ENCODE results near the gene TPSD1. TPM values are rescaled to one million over a fixed set of nuclear protein-coding genes. Genes with fewer than 3 reads are reported as not detected.

TPSD1 gene
- total and polyA plus RNA-seq, 9 of the 15 experiments (the other 6 are each of a cell fraction or from before 2014, with no cell fraction given): not detected

DNA sequence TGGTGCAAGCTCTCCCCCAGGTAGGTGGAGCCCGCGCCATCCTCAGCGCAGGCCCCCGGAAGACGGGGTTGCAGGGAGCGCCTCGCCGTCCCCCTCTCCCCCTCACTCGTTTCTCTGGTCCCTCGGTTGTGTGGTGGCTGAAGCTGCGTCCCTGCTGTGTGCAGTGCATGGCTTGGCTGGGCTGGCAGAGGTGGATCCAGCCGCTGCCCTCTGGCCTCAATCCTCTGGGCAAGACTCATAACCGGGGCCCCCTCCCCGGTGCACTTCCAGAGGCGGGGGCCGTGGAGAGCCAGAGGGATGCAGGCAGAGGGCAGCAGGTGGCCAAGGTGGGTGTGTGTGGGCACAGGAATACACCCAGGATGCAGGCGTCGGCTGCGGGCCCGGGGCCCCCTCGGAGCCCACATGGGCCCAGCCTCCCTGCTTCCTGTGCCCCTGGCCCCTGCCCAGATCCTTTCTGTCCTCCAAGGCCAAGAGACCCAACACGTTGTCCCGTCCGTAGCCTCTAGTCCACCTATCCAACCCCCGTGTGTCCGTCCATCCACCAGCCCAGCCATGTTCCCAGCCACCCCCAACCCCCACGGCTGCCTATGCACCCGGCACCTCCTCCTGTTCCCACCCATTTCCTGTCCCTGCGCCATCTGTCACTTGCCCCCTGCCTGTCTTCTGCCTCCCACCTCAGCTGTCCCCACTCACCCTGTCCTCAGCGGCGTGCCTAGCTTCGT, 40.1 kb upstream of the TPSD1 start:
- FAIRE-seq (no peak), DNase-seq (ENCODE audit: extremely low read depth in 1 of 4, low spot score in 3 of 4) (no peak), ATAC-seq (no peak)
- H3K36me3 ChIP-seq (ENCODE audit: control insufficient read depth, insufficient read depth, low read length): no peaks in the 10 kb centered on the region
- POLR2A ChIA-PET: interaction anchor here (0.6 to 1.0 kb wide), 3 partner anchors 8 to 32 kb away, joined by 3 read pairs; no protein-coding TSS in a partner anchor
- WGBS (ENCODE audit: insufficient coverage, low coverage, missing lambda C conversion rate): 2% methylated on average over 24 of the region's 32 CpGs
- intact Hi-C loops (cut with micrococcal nuclease) (no loop called here), in situ Hi-C loops (cut with MboI) (no loop called here)
- H3K79me2 ChIP-seq (ENCODE audit: control insufficient read depth, insufficient read depth, low read length): no peaks in the 10 kb centered on the region
- H3K4me2 ChIP-seq (ENCODE audit: insufficient read depth, low read length): no peak overlapping the region
- H3K9ac ChIP-seq (ENCODE audit: insufficient read depth in 1 of 2, low read depth in 2 of 2, low read length in 2 of 2): no peak overlapping the region
- H4K20me1 ChIP-seq (replicated peaks; ENCODE audit: control insufficient read depth, insufficient read depth, low read length): peaks cover 7% of the 10 kb centered on the region
- no peak overlapping the region for H3K4me3 ChIP-seq
- H3K27me3 ChIP-seq (ENCODE audit: control insufficient read depth in 2 of 2, insufficient read depth in 2 of 2, low read length in 2 of 2): peaks cover 41 to 91% of the 10 kb centered on the region in 2 experiments; a peak in 4 of 5 replicates
- H3K9me1 ChIP-seq (ENCODE audit: control insufficient read depth, insufficient read depth, low read length): no peaks in the 10 kb centered on the region
- no TSS peak for BruUV-seq (replicated peaks)
- H3K27ac ChIP-seq (ENCODE audit: extremely low read depth, low read depth, low read length): no peak overlapping the region
- CTCF ChIA-PET (ENCODE audit: low intra/inter-chr PET ratio): no interaction called here
- no peak overlapping the region for H2AFZ ChIP-seq (ENCODE audit: low read depth, low read length)
- no peak for TF ChIP-seq DACH1 (IDR thresholded peaks at IDR 0.05; ENCODE audit: partially characterized antibody)
- TF ChIP-seq ARHGAP35 (IDR thresholded peaks at IDR 0.05; ENCODE audit: partially characterized antibody): no peak
- no peak for TF ChIP-seq ZNF717 (CRISPR knock-in tag; IDR thresholded peaks at IDR 0.05)
- TF ChIP-seq CBX3 (IDR thresholded peaks at IDR 0.05; ENCODE audit: borderline replicate concordance in 1 of 2, low read length in 2 of 2): no peak
- TF ChIP-seq DMBX1 (CRISPR knock-in tag; IDR thresholded peaks at IDR 0.05; ENCODE audit: borderline replicate concordance): no peak
- TF ChIP-seq TAF1 (IDR thresholded peaks at IDR 0.05; ENCODE audit: control insufficient read depth, extremely low read depth, insufficient read depth, low read length, severe bottlenecking): no peak
- TF ChIP-seq BHLHE40 (IDR thresholded peaks at IDR 0.05; ENCODE audit: low read length): no peak
- no peak for TF ChIP-seq SIN3A (IDR thresholded peaks at IDR 0.05; ENCODE audit: borderline replicate concordance in 2 of 2, control insufficient read depth in 1 of 2, low read depth in 2 of 2, low read length in 2 of 2)
- no peak for TF ChIP-seq YBX1 (IDR thresholded peaks at IDR 0.05)
- no peak for TF ChIP-seq GTF2E2 (tag; IDR thresholded peaks at IDR 0.05)
- TF ChIP-seq, protein P1, sequence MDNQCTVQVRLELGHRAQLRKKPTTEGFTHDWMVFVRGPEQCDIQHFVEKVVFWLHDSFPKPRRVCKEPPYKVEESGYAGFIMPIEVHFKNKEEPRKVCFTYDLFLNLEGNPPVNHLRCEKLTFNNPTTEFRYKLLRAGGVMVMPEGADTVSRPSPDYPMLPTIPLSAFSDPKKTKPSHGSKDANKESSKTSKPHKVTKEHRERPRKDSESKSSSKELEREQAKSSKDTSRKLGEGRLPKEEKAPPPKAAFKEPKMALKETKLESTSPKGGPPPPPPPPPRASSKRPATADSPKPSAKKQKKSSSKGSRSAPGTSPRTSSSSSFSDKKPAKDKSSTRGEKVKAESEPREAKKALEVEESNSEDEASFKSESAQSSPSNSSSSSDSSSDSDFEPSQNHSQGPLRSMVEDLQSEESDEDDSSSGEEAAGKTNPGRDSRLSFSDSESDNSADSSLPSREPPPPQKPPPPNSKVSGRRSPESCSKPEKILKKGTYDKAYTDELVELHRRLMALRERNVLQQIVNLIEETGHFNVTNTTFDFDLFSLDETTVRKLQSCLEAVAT (IDR thresholded peaks at IDR 0.05): no peak
- TF ChIP-seq SAP30 (IDR thresholded peaks at IDR 0.05; ENCODE audit: borderline replicate concordance, insufficient read depth, low read depth, low read length, poor library complexity, severe bottlenecking): no peak
- no peak for TF ChIP-seq CXXC5 (CRISPR knock-in tag; IDR thresholded peaks at IDR 0.05)
- TF ChIP-seq NCOA2 (IDR thresholded peaks at IDR 0.05; ENCODE audit: partially characterized antibody in 2 of 2): no peak
- peaks cover 0 to 71% of the 10 kb centered on the region in 2 experiments; a peak in 2 of 5 replicates for H3K4me1 ChIP-seq (replicated peaks in 1 of 2; ENCODE audit: control insufficient read depth in 2 of 2, insufficient read depth in 2 of 2, low read length in 2 of 2)
- H3K9me3 ChIP-seq (replicated peaks; ENCODE audit: control insufficient read depth, insufficient read depth, low read depth, low read length): no peaks in the 10 kb centered on the region
